ENCODE data around the gene MAST3. TPM values are rescaled to one million over a fixed set of nuclear protein-coding genes. Genes with fewer than 3 reads are reported as not detected.

MAST3 gene
- total RNA-seq (10 to 100 TPM in 1 of 2 donors, 1 to 10 TPM in 1; 8.6 to 10.6 TPM), polyA plus RNA-seq (1 to 10 TPM; 4.3 to 4.7 TPM)

DNA sequence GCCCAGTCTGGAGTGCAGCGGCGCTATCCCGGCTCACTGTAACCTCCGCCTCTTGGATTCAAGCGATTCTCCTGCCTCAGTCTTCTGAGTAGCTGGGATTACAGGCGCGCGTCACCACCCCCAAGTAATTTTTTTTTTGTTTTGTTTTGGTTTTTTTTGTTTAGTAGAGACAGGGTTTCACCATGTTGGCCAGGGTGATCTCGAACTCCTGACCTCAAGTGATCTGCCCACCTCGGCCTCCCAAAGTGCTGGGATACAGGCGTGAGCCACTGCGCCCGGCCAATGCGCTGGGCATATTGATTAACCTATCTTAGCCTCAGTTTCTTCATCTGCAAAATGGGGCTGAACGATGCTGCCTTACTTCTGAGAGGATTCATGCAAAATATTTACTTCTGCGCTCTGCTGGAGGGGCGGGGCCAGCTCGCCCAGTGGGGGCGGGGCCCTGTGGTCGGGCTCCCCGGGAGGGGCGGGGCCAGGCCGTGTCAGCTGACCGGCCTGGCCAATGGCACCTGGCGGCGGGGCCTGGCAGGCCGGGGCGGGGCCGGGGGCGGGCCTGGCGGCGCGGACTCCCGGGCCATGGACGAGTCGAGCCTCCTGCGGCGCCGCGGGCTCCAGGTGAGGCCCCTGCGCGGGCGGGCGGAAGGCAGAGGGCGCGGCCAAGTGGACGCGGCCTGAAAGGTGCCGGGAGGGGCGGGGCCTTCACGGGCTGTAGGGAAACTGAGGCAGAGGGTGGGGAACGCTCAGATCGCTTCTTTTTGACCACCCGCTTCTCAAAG lies at the start of gene MAST3:
Gene MAST3 (plus strand): TSS at position 562 of the 776 bp plus-strand sequence. CDS start 15 bp downstream, at position 577.
- DNase-seq (ENCODE audit: low spot score) = peak; percentile 96
- H3K27ac ChIP-seq (ENCODE audit: low read depth in 1 of 2, low read length in 2 of 2) = peak within 1 kb of the TSS in 1 of 2 donors; percentile 20
- peak within 1 kb of the TSS; percentile 50 to 66 (median 62) for H3K4me3 ChIP-seq (ENCODE audit: low read depth in 1 of 3, low read length in 3 of 3)
- peak within 1 kb of the TSS; percentile 60 to 76 for H3K9ac ChIP-seq (ENCODE audit: low read depth in 1 of 2, low read length in 2 of 2)
- 23% methylated on average over 54 of the region's 54 CpGs for WGBS
- no peaks in the 10 kb centered on the region for H3K27me3 ChIP-seq (ENCODE audit: control insufficient read depth in 4 of 4, insufficient read depth in 4 of 4, low read length in 3 of 4)
- H3K36me3 ChIP-seq (ENCODE audit: control insufficient read depth in 4 of 4, insufficient read depth in 3 of 4, low read depth in 1 of 4, low read length in 3 of 4) = no peaks in the 10 kb centered on the region
- H3K9me3 ChIP-seq (ENCODE audit: control insufficient read depth in 4 of 4, low read length in 3 of 4) = no peaks in the 10 kb centered on the region
- H3K4me1 ChIP-seq (ENCODE audit: control insufficient read depth in 4 of 4, insufficient read depth in 4 of 4, low read length in 3 of 4) = peaks cover 5 to 26% (median 17%) of the 10 kb centered on the region in 4 donors
- TF ChIP-seq YY1 (IDR thresholded peaks at IDR 0.05) (peak; percentile 27), SP1 (IDR thresholded peaks at IDR 0.05) (peak; percentile 28)
- TF ChIP-seq, protein P1, sequence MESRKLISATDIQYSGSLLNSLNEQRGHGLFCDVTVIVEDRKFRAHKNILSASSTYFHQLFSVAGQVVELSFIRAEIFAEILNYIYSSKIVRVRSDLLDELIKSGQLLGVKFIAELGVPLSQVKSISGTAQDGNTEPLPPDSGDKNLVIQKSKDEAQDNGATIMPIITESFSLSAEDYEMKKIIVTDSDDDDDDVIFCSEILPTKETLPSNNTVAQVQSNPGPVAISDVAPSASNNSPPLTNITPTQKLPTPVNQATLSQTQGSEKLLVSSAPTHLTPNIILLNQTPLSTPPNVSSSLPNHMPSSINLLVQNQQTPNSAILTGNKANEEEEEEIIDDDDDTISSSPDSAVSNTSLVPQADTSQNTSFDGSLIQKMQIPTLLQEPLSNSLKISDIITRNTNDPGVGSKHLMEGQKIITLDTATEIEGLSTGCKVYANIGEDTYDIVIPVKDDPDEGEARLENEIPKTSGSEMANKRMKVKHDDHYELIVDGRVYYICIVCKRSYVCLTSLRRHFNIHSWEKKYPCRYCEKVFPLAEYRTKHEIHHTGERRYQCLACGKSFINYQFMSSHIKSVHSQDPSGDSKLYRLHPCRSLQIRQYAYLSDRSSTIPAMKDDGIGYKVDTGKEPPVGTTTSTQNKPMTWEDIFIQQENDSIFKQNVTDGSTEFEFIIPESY (IDR thresholded peaks at IDR 0.05) = no peak

DNA sequence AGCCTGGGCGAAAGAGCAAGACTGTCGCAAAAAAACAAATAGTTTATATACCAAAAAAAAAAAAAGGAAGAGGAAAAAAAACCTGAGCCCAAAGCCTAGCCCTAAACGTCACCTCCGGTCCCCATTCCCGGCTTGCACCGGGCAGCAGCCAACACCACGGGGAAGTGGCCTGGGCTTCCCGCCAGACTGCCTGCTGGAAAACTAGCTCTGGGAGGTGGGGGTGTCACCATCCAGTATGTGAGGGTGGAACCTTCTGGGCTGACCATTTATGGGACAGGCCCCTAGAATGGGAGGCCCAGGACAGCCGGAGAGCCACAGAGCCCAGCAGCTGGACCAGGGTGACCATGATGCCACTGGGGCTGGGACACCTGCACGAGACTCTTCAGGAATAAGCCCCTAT lies 48.2 kb upstream of the MAST3 start:
- Histone ChIP-seq H3K36me3 (ENCODE audit: control insufficient read depth in 4 of 4, insufficient read depth in 3 of 4, low read depth in 1 of 4, low read length in 3 of 4) (no peaks in the 10 kb centered on the region), H3K9me3 (ENCODE audit: control insufficient read depth in 4 of 4, low read length in 3 of 4) (no peaks in the 10 kb centered on the region), H3K4me3 (ENCODE audit: low read depth in 1 of 3, low read length in 3 of 3) (no peak overlapping the region), H3K4me1 (ENCODE audit: control insufficient read depth in 4 of 4, insufficient read depth in 4 of 4, low read length in 3 of 4) (peaks cover 2 to 41% (median 24%) of the 10 kb centered on the region in 4 donors), H3K27me3 (ENCODE audit: control insufficient read depth in 4 of 4, insufficient read depth in 4 of 4, low read length in 3 of 4) (no peaks in the 10 kb centered on the region), H3K27ac (ENCODE audit: low read depth in 1 of 2, low read length in 2 of 2) (peak overlapping the region; percentile 88 to 94), H3K9ac (ENCODE audit: low read depth in 1 of 2, low read length in 2 of 2) (no peak overlapping the region)
- WGBS = 14% methylated on average over 10 of the region's 10 CpGs
- peak; percentile 35 for TF ChIP-seq TAF1 (conservative IDR thresholded peaks at IDR 0.05)
- TF ChIP-seq, protein P2, sequence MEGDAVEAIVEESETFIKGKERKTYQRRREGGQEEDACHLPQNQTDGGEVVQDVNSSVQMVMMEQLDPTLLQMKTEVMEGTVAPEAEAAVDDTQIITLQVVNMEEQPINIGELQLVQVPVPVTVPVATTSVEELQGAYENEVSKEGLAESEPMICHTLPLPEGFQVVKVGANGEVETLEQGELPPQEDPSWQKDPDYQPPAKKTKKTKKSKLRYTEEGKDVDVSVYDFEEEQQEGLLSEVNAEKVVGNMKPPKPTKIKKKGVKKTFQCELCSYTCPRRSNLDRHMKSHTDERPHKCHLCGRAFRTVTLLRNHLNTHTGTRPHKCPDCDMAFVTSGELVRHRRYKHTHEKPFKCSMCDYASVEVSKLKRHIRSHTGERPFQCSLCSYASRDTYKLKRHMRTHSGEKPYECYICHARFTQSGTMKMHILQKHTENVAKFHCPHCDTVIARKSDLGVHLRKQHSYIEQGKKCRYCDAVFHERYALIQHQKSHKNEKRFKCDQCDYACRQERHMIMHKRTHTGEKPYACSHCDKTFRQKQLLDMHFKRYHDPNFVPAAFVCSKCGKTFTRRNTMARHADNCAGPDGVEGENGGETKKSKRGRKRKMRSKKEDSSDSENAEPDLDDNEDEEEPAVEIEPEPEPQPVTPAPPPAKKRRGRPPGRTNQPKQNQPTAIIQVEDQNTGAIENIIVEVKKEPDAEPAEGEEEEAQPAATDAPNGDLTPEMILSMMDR (IDR thresholded peaks at IDR 0.05; ENCODE audit: low read depth, low read length, missing input control) = no peak
- no peak for TF ChIP-seq HNF4G (IDR thresholded peaks at IDR 0.05)
- TF ChIP-seq, protein P3, sequence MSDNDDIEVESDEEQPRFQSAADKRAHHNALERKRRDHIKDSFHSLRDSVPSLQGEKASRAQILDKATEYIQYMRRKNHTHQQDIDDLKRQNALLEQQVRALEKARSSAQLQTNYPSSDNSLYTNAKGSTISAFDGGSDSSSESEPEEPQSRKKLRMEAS (IDR thresholded peaks at IDR 0.05) = peak; percentile 95
- TF ChIP-seq NR2F2 (IDR thresholded peaks at IDR 0.05) = no peak
- peak; percentile 36 to 49 for TF ChIP-seq RAD21 (IDR thresholded peaks at IDR 0.05)
- TF ChIP-seq RXRA (IDR thresholded peaks at IDR 0.05) = peak; percentile 22 to 86
- TF ChIP-seq, protein P4, sequence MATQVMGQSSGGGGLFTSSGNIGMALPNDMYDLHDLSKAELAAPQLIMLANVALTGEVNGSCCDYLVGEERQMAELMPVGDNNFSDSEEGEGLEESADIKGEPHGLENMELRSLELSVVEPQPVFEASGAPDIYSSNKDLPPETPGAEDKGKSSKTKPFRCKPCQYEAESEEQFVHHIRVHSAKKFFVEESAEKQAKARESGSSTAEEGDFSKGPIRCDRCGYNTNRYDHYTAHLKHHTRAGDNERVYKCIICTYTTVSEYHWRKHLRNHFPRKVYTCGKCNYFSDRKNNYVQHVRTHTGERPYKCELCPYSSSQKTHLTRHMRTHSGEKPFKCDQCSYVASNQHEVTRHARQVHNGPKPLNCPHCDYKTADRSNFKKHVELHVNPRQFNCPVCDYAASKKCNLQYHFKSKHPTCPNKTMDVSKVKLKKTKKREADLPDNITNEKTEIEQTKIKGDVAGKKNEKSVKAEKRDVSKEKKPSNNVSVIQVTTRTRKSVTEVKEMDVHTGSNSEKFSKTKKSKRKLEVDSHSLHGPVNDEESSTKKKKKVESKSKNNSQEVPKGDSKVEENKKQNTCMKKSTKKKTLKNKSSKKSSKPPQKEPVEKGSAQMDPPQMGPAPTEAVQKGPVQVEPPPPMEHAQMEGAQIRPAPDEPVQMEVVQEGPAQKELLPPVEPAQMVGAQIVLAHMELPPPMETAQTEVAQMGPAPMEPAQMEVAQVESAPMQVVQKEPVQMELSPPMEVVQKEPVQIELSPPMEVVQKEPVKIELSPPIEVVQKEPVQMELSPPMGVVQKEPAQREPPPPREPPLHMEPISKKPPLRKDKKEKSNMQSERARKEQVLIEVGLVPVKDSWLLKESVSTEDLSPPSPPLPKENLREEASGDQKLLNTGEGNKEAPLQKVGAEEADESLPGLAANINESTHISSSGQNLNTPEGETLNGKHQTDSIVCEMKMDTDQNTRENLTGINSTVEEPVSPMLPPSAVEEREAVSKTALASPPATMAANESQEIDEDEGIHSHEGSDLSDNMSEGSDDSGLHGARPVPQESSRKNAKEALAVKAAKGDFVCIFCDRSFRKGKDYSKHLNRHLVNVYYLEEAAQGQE (IDR thresholded peaks at IDR 0.05) = peak; percentile 85
- peak in 1 of 2 donors; percentile 91 for TF ChIP-seq EGR1 (IDR thresholded peaks at IDR 0.05; ENCODE audit: low read depth in 2 of 2)
- peak; percentile 15 to 63 for TF ChIP-seq HNF4A (conservative IDR thresholded peaks at IDR 0.05)
- peak; percentile 74 to 92 for TF ChIP-seq GABPA (IDR thresholded peaks at IDR 0.05 in 1 of 2, conservative IDR thresholded peaks at IDR 0.05 in 1 of 2)
- TF ChIP-seq SP1 (IDR thresholded peaks at IDR 0.05) = peak; percentile 68
- TF ChIP-seq FOXA1 (IDR thresholded peaks at IDR 0.05) = peak; percentile 57
- TF ChIP-seq, protein P5, sequence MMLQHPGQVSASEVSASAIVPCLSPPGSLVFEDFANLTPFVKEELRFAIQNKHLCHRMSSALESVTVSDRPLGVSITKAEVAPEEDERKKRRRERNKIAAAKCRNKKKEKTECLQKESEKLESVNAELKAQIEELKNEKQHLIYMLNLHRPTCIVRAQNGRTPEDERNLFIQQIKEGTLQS (IDR thresholded peaks at IDR 0.05) = no peak
- peak; percentile 17 for TF ChIP-seq FOXA2 (IDR thresholded peaks at IDR 0.05)
- peak in 1 of 2 donors; percentile 76 for TF ChIP-seq JUND (IDR thresholded peaks at IDR 0.05)
- peak; percentile 92 for TF ChIP-seq YY1 (IDR thresholded peaks at IDR 0.05)
- TF ChIP-seq, protein P1 (IDR thresholded peaks at IDR 0.05) = peak; percentile 83
- no peak for DNase-seq (ENCODE audit: low spot score)

Measured in liver (tissue), 9 donors.